GM12874 (cell line): ENCODE measurements around the gene CUL5.

Source experiments
- CTCF ChIP-seq: IDR thresholded peaks from 2 replicates; pipeline ENCODE4 v1.5.1; 2011; ENCODE audit warnings: low read depth, mild to moderate bottlenecking, control low read depth, low read length, moderate library complexity; ENCODE audit not compliant: insufficient read depth

CUL5 gene

GRCh38 chr11:108097179-108097578 lies 88.5 kb downstream of the CUL5 start:
- no peak for TF ChIP-seq CTCF

- TF ChIP-seq CTCF, result no peak
These were observed 92.5 kb downstream of the CUL5 start for GRCh38 chr11:108101090-108101775.

GRCh38 chr11:108111126-108111525 lies 102.4 kb downstream of the CUL5 start:
- TF ChIP-seq CTCF, result no peak

- no peak for TF ChIP-seq CTCF
These were observed 103.4 kb downstream of the CUL5 start for GRCh38 chr11:108112057-108112456.

- no peak for TF ChIP-seq CTCF
These were observed 106.9 kb downstream of the CUL5 start for GRCh38 chr11:108115500-108116140.

GRCh38 chr11:108117746-108118371 lies 109.2 kb downstream of the CUL5 start:
- TF ChIP-seq CTCF, result peak; percentile 22; the same call in 1 of the 2 replicates

GRCh38 chr11:108121274-108122155 lies 112.8 kb downstream of the CUL5 start, which contains the start of gene ACAT1:
ACAT1 (plus strand) TSS chr11:108121567; CDS start chr11:108121607, 40 bp downstream.
- TF ChIP-seq CTCF, result peak; percentile 19; the same call in 1 of the 2 replicates
